Activated CD4-positive, alpha-beta T cell treated with anti-CD3 and anti-CD28 coated beads, Interleukin-2, amount 10 ng/mL, durations not matched to agents 7 days and 5 days (primary cell): ENCODE data around the gene DNAJB11. TPM values are rescaled to one million over a fixed set of nuclear protein-coding genes. Genes with fewer than 3 reads are reported as not detected.

Source experiments
- CTCF ChIA-PET: fragments of 350-600 bp; sonication (Branson Sonifier 250); formaldehyde crosslinking; loops from one replicate; lab custom pipeline; 2021; ENCODE audit warnings: antibody characterized with exemption; lab: Charles Lee
- POLR2A ChIA-PET: fragments of 350-600 bp; sonication (Branson Sonifier 250); formaldehyde crosslinking; loops from one replicate; lab custom pipeline; 2021; ENCODE audit warnings: antibody characterized with exemption; lab: Charles Lee
- DNase-seq: peaks from one replicate; pipeline ENCODE4 v3.0.0-alpha.2; 2020
- H3K27ac Mint-ChIP-seq: one replicate; pipeline ENCODE4 v1.8.0; 2021; ENCODE audit warnings: mild to moderate bottlenecking, moderate library complexity, mixed read lengths
- H3K27me3 Mint-ChIP-seq: one replicate; pipeline ENCODE4 v1.8.0; 2021; ENCODE audit warnings: mixed read lengths
- H3K36me3 Mint-ChIP-seq: one replicate; pipeline ENCODE4 v1.8.0; 2021; ENCODE audit warnings: low read depth, mixed read lengths
- H3K4me1 Mint-ChIP-seq: one replicate; pipeline ENCODE4 v1.8.0; 2021; ENCODE audit warnings: mixed read lengths
- H3K4me3 Mint-ChIP-seq: one replicate; pipeline ENCODE4 v1.8.0; 2021; ENCODE audit warnings: mild to moderate bottlenecking, moderate library complexity, mixed read lengths
- H3K9me3 Mint-ChIP-seq: one replicate; pipeline ENCODE4 v1.8.0; 2021; ENCODE audit warnings: mixed read lengths
- total RNA-seq, 2 experiments: library from RNA; stranded (reverse); gene quantifications; one replicate each; pipeline ENCODE4 v1.2.3, GENCODE V29; 2021

Gene DNAJB11
- total RNA-seq, 2 experiments from 2014 or later, result 54.9 to 57.3 TPM

GRCh38 chr3:186600896-186601295 lies 30.4 kb downstream of the DNAJB11 start:
- H3K4me1 Mint-ChIP-seq, result no peaks in the 10 kb centered on the region
- POLR2A ChIA-PET, result no interaction called here

GRCh38 chr3:186603159-186603558 lies 32.6 kb downstream of the DNAJB11 start:
- Mint-ChIP-seq H3K27ac (no peak overlapping the region), H3K27me3 (no peaks in the 10 kb centered on the region), H3K36me3 (no peaks in the 10 kb centered on the region), H3K4me3 (no peak overlapping the region), H3K9me3 (no peaks in the 10 kb centered on the region), H3K4me1 (no peaks in the 10 kb centered on the region)
- CTCF ChIA-PET, result interaction anchor here (1.4 to 2.1 kb wide), 2 partner anchors 13 to 14 kb away, joined by 3 to 11 read pairs; no protein-coding TSS in a partner anchor
- POLR2A ChIA-PET, result no interaction called here
- no peak for DNase-seq

More at GRCh38 chr3:186600896-186601295, 30.4 kb downstream of the DNAJB11 start:
- H3K27me3 Mint-ChIP-seq, result no peaks in the 10 kb centered on the region
- CTCF ChIA-PET, result interaction anchor here (1.0 to 1.8 kb wide), 5 partner anchors 8 to 16 kb away, joined by 3 to 5 read pairs (median 3); no protein-coding TSS in a partner anchor
- H3K9me3 Mint-ChIP-seq, result no peaks in the 10 kb centered on the region
- no peak overlapping the region for H3K27ac Mint-ChIP-seq
- no peak overlapping the region for H3K4me3 Mint-ChIP-seq
- DNase-seq, result no peak
- no peaks in the 10 kb centered on the region for H3K36me3 Mint-ChIP-seq

- no peaks in the 10 kb centered on the region for H3K27me3 Mint-ChIP-seq
- ChIA-PET POLR2A (no interaction called here), CTCF (interaction anchor here (1.2 to 1.7 kb wide), 2 partner anchors 10 to 12 kb away, joined by 3 to 6 read pairs; no protein-coding TSS in a partner anchor)
- no peaks in the 10 kb centered on the region for H3K36me3 Mint-ChIP-seq
- H3K4me3 Mint-ChIP-seq, result no peak overlapping the region
- no peak overlapping the region for H3K27ac Mint-ChIP-seq
- H3K9me3 Mint-ChIP-seq, result no peaks in the 10 kb centered on the region
- no peaks in the 10 kb centered on the region for H3K4me1 Mint-ChIP-seq
- no peak for DNase-seq
Measured at GRCh38 chr3:186605078-186605477, 34.6 kb downstream of the DNAJB11 start.

- POLR2A ChIA-PET, result no interaction called here
- Mint-ChIP-seq H3K36me3 (no peaks in the 10 kb centered on the region), H3K4me1 (no peaks in the 10 kb centered on the region), H3K9me3 (no peaks in the 10 kb centered on the region), H3K27ac (no peak overlapping the region), H3K4me3 (no peak overlapping the region), H3K27me3 (no peaks in the 10 kb centered on the region)
- no peak for DNase-seq
- CTCF ChIA-PET, result interaction anchor here (1.2 to 3.0 kb wide), 3 partner anchors 9 to 12 kb away, joined by 3 to 17 read pairs (median 6); no protein-coding TSS in a partner anchor
Measured at GRCh38 chr3:186605561-186606545, 35.3 kb downstream of the DNAJB11 start.

DNA sequence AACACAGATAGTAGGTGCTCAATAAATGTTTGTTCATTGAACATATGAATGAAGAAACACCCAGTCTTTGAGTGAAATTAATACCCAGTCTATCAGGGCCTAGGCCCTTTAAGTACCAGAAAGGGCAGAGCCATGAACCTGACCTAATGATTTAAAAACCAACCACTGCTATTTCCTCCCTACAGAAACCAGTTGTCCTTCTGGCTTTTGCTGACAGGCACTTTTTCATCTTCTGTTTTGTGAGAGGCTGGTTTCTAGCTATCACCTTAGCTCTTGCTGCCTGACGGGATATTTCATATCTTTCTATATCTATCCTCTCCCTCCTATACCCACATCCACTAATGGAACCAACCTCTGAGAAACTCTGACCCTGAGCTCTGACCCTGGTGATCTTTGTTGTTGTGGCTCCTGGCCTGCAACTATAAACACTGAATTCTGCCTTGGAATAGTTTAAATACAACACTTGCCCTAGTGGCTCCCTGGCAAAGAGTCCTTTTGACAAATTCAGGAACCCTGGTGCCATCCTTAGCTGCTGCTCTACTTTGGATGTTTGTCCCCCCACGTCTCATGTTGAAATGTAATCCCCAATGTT lies 38.2 kb downstream of the DNAJB11 start:
- no peaks in the 10 kb centered on the region for H3K36me3 Mint-ChIP-seq
- ChIA-PET CTCF (interaction anchor here (0.6 to 3.0 kb wide), 3 partner anchors 8 to 236 kb away, joined by 3 to 17 read pairs (median 3); no protein-coding TSS in a partner anchor), POLR2A (no interaction called here)

GRCh38 chr3:186609247-186609868 lies 38.8 kb downstream of the DNAJB11 start:
- Mint-ChIP-seq H3K27me3 (peaks cover 11% of the 10 kb centered on the region), H3K4me1 (peaks cover 2% of the 10 kb centered on the region), H3K4me3 (no peak overlapping the region), H3K27ac (no peak overlapping the region), H3K36me3 (no peaks in the 10 kb centered on the region), H3K9me3 (no peaks in the 10 kb centered on the region)
- DNase-seq, result no peak
- POLR2A ChIA-PET, result no interaction called here
- CTCF ChIA-PET, result interaction anchor here (0.7 to 3.0 kb wide), 3 partner anchors 8 to 18 kb away, joined by 3 to 17 read pairs (median 4); no protein-coding TSS in a partner anchor

More for the DNA sequence above, 38.2 kb downstream of the DNAJB11 start:
- H3K27me3 Mint-ChIP-seq, result peaks cover 10% of the 10 kb centered on the region
- no peaks in the 10 kb centered on the region for H3K4me1 Mint-ChIP-seq
- H3K27ac Mint-ChIP-seq, result no peak overlapping the region
- no peak for DNase-seq
- H3K9me3 Mint-ChIP-seq, result no peaks in the 10 kb centered on the region
- no peak overlapping the region for H3K4me3 Mint-ChIP-seq

DNA sequence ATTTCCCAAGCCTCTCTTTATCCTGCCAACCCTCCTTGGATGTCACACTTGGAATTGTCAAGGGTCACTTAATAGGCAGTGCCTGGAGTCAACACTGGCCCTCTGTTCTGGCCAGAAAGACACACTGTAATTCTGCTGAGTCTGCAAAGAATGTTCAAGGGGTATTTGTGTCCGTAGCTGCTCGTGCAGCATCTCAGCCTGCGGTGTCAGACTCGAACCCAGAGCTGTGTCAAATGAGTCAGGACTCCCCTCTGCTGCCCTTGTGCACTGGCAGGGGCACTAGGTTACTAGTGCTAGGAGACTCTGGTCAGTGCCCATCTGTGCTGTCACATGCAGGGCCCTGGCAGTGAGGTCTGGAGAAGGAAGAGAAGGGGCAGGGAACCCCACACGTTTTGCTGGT lies 41.5 kb downstream of the DNAJB11 start:
- no peak overlapping the region for H3K27ac Mint-ChIP-seq
- peaks cover 17% of the 10 kb centered on the region for H3K27me3 Mint-ChIP-seq
- ChIA-PET CTCF (interaction anchor here (0.8 to 0.9 kb wide), 2 partner anchors 14 to 1853 kb away, joined by 3 read pairs; no protein-coding TSS in a partner anchor), POLR2A (no interaction called here)
- H3K4me1 Mint-ChIP-seq, result peaks cover 16% of the 10 kb centered on the region
- H3K9me3 Mint-ChIP-seq, result no peaks in the 10 kb centered on the region
- no peak overlapping the region for H3K4me3 Mint-ChIP-seq
- H3K36me3 Mint-ChIP-seq, result no peaks in the 10 kb centered on the region
- no peak for DNase-seq

DNA sequence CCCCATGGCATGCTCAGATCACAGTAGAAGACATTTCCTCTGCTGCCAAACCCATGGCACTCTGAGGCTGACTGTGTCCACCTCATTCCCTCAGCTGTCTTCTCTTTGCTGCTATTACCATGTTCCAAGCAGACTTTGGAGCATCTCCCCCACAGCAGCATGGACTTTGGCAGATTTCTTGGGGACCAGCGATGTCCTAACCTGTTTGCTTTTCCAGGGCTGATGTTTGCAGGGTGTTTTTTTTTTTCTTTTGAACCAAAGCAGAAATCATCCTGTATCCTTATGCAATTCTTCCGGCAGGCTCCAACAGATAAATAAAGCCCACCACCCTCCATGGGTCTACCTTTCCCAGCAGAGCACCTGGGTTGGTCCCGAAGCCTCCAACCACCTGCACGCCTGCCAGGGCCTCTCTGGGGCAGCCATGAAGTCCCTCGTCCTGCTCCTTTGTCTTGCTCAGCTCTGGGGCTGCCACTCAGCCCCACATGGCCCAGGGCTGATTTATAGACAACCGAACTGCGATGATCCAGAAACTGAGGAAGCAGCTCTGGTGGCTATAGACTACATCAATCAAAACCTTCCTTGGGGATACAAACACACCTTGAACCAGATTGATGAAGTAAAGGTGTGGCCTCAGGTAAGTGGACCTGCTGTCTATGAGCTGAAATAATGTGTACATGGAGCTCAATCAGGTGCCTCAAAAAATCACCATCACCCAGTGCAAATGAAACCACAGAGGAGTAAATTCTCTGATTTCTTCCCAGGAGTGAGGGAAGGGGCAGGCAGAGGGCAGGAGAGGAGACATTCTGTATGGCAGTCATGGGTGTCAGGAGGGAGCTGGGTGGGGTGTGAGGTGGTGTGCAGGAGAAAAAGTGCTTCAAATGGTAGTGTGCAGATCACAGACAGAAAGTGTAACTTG lies 42.5 kb downstream of the DNAJB11 start, which contains the start of gene AHSG:
AHSG (plus strand) TSS at position 340 of the 916 bp plus-strand sequence; CDS start at position 422, 82 bp downstream.
- POLR2A ChIA-PET, result no interaction called here
- no peak within 1 kb of the TSS for H3K27ac Mint-ChIP-seq
- no peak for DNase-seq
- no peak within 1 kb of the TSS for H3K4me3 Mint-ChIP-seq
- CTCF ChIA-PET, result interaction anchor here (0.8 to 1.5 kb wide), 2 partner anchors 23 to 1854 kb away, joined by 3 to 4 read pairs; no protein-coding TSS in a partner anchor
- no peaks in the 10 kb centered on the region for H3K9me3 Mint-ChIP-seq
- H3K36me3 Mint-ChIP-seq, result no peaks in the 10 kb centered on the region
- H3K27me3 Mint-ChIP-seq, result peaks cover 24% of the 10 kb centered on the region
- H3K4me1 Mint-ChIP-seq, result peaks cover 20% of the 10 kb centered on the region

GRCh38 chr3:186613637-186614265 lies 43.2 kb downstream of the DNAJB11 start:
- Mint-ChIP-seq H3K36me3 (no peaks in the 10 kb centered on the region), H3K4me1 (peaks cover 20% of the 10 kb centered on the region), H3K27me3 (peaks cover 32% of the 10 kb centered on the region), H3K9me3 (no peaks in the 10 kb centered on the region), H3K4me3 (no peak overlapping the region), H3K27ac (no peak overlapping the region)
- POLR2A ChIA-PET, result no interaction called here
- CTCF ChIA-PET, result interaction anchor here (0.9 to 2.1 kb wide), 9 partner anchors 10 to 354 kb away, joined by 3 to 13 read pairs (median 4); partner anchors contain the start of gene EIF4A2
- DNase-seq, result no peak

- H3K4me3 Mint-ChIP-seq, result no peak overlapping the region
- no peaks in the 10 kb centered on the region for H3K36me3 Mint-ChIP-seq
- DNase-seq, result no peak
- H3K9me3 Mint-ChIP-seq, result no peaks in the 10 kb centered on the region
- H3K27me3 Mint-ChIP-seq, result peaks cover 33% of the 10 kb centered on the region
- ChIA-PET CTCF (interaction anchor here (0.5 to 2.1 kb wide), 22 partner anchors 9 to 631 kb away, joined by 3 to 13 read pairs (median 4); partner anchors contain the start of genes EIF4A2 and TBCCD1), POLR2A (no interaction called here)
- no peak overlapping the region for H3K27ac Mint-ChIP-seq
- H3K4me1 Mint-ChIP-seq, result peaks cover 20% of the 10 kb centered on the region
Measured at GRCh38 chr3:186614266-186614596, 43.7 kb downstream of the DNAJB11 start.
